ENCODE measurements around the gene EXOC1L.

DNA sequence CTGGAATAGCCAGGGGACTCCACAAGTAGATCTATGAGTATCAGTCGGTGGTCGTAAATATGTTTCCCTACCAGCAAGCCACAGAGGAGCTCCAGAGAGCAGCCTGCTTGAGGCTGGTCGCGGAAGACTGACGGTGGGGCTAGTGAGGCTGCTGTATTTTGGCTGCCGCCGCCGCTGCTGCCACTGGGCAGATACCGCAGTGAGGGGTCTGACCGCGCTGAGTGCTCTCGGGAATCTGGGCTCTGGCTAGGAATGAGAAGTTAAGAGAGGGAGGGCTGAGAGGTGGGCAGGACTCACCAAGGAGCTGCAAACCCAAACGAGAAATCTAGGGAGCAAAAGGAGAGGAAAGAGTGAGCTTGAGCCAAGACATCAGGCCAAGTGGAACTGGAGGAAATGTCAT is at the start of gene EXOC1L:
- TF ChIP-seq ZBTB8A (tag by site-specific recombination; IDR thresholded peaks at IDR 0.05) (no peak), IKZF3 (tag by site-specific recombination; IDR thresholded peaks at IDR 0.05) (no peak), ZNF707 (tag by site-specific recombination; IDR thresholded peaks at IDR 0.05) (no peak), HOXA7 (CRISPR knock-in tag; IDR thresholded peaks at IDR 0.05; ENCODE audit: borderline replicate concordance) (no peak), YY1 (tag by site-specific recombination; IDR thresholded peaks at IDR 0.05) (no peak), ZNF629 (tag by site-specific recombination; IDR thresholded peaks at IDR 0.05) (no peak), TCF7L2 (IDR thresholded peaks at IDR 0.05; ENCODE audit: borderline replicate concordance, low read depth, low read length) (no peak), ZBTB21 (tag by site-specific recombination; IDR thresholded peaks at IDR 0.05) (no peak), ZNF140 (tag by site-specific recombination; IDR thresholded peaks at IDR 0.05) (no peak), MZF1 (tag by site-specific recombination; IDR thresholded peaks at IDR 0.05; ENCODE audit: borderline replicate concordance) (no peak)
- TF ChIP-seq, protein P1, sequence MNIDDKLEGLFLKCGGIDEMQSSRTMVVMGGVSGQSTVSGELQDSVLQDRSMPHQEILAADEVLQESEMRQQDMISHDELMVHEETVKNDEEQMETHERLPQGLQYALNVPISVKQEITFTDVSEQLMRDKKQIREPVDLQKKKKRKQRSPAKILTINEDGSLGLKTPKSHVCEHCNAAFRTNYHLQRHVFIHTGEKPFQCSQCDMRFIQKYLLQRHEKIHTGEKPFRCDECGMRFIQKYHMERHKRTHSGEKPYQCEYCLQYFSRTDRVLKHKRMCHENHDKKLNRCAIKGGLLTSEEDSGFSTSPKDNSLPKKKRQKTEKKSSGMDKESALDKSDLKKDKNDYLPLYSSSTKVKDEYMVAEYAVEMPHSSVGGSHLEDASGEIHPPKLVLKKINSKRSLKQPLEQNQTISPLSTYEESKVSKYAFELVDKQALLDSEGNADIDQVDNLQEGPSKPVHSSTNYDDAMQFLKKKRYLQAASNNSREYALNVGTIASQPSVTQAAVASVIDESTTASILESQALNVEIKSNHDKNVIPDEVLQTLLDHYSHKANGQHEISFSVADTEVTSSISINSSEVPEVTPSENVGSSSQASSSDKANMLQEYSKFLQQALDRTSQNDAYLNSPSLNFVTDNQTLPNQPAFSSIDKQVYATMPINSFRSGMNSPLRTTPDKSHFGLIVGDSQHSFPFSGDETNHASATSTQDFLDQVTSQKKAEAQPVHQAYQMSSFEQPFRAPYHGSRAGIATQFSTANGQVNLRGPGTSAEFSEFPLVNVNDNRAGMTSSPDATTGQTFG (tag by site-specific recombination; IDR thresholded peaks at IDR 0.05; ENCODE audit: borderline replicate concordance): no peak
- TF ChIP-seq, protein P2, sequence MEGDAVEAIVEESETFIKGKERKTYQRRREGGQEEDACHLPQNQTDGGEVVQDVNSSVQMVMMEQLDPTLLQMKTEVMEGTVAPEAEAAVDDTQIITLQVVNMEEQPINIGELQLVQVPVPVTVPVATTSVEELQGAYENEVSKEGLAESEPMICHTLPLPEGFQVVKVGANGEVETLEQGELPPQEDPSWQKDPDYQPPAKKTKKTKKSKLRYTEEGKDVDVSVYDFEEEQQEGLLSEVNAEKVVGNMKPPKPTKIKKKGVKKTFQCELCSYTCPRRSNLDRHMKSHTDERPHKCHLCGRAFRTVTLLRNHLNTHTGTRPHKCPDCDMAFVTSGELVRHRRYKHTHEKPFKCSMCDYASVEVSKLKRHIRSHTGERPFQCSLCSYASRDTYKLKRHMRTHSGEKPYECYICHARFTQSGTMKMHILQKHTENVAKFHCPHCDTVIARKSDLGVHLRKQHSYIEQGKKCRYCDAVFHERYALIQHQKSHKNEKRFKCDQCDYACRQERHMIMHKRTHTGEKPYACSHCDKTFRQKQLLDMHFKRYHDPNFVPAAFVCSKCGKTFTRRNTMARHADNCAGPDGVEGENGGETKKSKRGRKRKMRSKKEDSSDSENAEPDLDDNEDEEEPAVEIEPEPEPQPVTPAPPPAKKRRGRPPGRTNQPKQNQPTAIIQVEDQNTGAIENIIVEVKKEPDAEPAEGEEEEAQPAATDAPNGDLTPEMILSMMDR (tag by site-specific recombination; IDR thresholded peaks at IDR 0.05): no peak
